ENCODE measurements around the gene CNTD1.
"Not testable (repeated sequence)": the region's sequence is repeated elsewhere in the genome, so short reads cannot be mapped to it uniquely, and the experiment has no call there.

The CNTD1 gene

DNA sequence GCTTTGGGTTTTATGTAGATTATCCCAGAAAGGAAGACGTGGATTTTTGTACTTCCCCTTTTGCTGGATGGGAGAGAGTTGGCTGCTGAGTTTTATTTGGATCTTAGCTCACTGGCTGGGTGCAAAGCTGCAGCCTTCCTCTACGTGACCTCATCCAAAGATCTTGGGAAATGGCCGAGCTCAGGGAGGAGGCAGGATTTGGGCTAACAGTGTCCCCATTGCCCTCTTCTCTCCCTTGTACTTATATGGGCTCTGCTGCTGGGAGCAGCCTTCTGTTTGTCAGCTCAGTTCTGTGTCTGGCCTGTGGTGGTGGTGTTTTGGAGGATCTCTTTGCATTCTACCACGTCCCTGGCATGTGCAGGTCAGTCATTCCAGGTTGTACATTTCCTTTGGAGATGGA lies 54.3 kb downstream of the CNTD1 start:
- H3K4me3 ChIP-seq (ENCODE audit: low read depth, low read length) = no peak overlapping the region
- TF ChIP-seq, protein P1, sequence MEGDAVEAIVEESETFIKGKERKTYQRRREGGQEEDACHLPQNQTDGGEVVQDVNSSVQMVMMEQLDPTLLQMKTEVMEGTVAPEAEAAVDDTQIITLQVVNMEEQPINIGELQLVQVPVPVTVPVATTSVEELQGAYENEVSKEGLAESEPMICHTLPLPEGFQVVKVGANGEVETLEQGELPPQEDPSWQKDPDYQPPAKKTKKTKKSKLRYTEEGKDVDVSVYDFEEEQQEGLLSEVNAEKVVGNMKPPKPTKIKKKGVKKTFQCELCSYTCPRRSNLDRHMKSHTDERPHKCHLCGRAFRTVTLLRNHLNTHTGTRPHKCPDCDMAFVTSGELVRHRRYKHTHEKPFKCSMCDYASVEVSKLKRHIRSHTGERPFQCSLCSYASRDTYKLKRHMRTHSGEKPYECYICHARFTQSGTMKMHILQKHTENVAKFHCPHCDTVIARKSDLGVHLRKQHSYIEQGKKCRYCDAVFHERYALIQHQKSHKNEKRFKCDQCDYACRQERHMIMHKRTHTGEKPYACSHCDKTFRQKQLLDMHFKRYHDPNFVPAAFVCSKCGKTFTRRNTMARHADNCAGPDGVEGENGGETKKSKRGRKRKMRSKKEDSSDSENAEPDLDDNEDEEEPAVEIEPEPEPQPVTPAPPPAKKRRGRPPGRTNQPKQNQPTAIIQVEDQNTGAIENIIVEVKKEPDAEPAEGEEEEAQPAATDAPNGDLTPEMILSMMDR (IDR thresholded peaks at IDR 0.05; ENCODE audit: low read depth, low read length, missing control alignments) = no peak
- DNase-seq (ENCODE audit: low read depth) = no peak

DNA sequence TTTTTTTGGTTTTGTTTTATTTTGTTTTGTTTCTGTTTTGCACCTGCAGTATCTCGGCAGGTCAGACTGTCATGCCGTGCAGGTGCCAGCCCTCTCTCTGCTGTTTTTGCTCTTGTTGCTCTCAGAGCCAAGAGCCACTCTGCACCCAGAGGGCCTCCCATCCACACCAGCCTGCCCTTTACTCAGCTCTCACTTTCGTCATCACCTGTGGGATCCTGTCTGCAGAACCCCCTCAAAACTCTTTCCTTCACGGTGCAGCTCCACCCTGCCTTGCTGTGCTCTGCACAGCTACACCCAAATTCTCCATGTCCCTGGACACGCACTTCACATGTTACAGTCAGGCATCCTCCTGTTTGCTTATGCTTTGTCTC lies 54.9 kb downstream of the CNTD1 start:
- H3K4me3 ChIP-seq (ENCODE audit: low read depth, low read length) = no peak overlapping the region
- DNase-seq (ENCODE audit: low read depth) = no peak
- TF ChIP-seq, protein P1 (IDR thresholded peaks at IDR 0.05; ENCODE audit: low read depth, low read length, missing control alignments) = no peak

DNA sequence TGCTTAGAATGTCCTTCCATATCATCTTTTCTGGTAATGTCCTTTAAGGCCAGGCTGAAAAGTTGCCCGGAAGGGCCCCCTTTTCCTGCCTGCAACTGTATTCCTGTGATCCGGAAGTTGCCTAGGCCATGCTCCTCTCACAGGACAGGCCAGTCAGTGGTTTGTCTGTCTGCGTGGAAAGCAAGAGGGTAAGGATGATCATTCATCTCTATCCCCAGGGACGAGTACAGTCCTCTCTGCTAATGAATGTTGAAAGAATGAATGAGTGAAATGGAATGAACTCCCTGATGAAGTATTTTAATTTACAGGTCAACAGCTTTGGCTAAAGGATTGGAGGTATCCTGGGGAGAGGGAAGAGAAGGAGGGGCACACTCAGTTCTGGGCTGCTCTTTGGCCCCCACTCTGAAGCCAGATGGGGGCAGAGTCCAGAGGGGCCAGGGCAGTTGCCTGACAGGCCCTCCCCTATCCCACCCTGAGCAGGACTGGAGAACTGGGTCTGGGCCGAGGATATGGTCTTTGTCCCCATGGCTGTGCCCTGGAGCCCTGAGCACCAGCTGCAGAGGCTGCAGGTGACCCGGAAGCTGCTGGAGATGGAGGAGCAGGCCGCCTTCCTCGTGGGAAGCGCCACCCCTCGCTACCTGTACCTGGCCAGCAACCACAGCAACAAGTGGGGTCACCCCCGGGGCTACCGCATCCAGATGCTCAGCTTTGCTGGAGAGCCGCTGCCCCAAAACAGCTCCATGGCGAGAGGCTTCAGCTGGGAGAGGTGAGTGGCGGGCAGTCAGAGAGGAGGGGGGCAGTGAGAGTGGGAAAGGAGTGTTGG lies 55.5 kb downstream of the CNTD1 start:
- TF ChIP-seq, protein P1 (IDR thresholded peaks at IDR 0.05; ENCODE audit: low read depth, low read length, missing control alignments) = no peak
- DNase-seq (ENCODE audit: low read depth) = no peak
- no peak overlapping the region for H3K4me3 ChIP-seq (ENCODE audit: low read depth, low read length)

DNA sequence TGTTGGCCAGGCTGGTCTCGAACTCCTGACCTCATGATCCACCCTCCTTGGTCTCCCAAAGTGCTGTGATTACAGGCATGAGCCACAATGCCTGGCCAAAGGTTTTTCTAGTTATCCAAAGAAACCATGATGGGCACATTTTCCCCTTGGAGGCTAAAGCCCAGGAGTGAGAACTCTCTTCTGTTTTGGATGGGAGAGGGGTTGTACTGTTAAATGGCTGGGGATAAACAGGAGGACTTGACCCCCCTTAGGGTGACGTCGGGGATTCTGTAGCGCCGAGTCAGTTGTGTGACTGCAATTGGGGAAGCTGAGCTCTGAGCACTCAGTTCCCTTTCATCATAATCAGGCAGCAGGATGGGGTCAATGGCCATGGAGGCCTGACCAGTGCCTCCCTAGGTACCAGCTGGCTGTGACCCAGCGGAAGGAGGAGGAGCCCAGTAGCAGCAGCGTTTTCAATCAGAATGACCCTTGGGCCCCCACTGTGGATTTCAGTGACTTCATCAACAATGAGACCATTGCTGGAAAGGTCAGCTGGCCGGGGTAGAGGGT lies 56.5 kb downstream of the CNTD1 start:
- TF ChIP-seq, protein P1 (IDR thresholded peaks at IDR 0.05; ENCODE audit: low read depth, low read length, missing control alignments) = no peak
- H3K4me3 ChIP-seq (ENCODE audit: low read depth, low read length) = no peak overlapping the region
- no peak for DNase-seq (ENCODE audit: low read depth)

DNA sequence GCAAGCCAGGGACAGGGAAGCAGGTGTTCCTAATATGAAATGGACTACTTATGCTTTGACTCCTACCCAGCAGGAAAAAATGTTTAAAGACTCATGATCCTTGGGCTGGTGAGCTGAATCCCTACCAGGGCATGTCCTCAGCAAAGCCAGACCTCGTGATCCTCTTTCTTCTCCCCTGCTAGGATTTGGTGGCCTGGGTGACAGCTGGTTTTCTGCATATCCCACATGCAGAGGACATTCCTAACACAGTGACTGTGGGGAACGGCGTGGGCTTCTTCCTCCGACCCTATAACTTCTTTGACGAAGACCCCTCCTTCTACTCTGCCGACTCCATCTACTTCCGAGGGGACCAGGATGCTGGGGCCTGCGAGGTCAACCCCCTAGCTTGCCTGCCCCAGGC lies 57.4 kb downstream of the CNTD1 start:
- not testable (repeated sequence) for H3K4me3 ChIP-seq (ENCODE audit: low read depth, low read length); DNase-seq (ENCODE audit: low read depth)

DNA sequence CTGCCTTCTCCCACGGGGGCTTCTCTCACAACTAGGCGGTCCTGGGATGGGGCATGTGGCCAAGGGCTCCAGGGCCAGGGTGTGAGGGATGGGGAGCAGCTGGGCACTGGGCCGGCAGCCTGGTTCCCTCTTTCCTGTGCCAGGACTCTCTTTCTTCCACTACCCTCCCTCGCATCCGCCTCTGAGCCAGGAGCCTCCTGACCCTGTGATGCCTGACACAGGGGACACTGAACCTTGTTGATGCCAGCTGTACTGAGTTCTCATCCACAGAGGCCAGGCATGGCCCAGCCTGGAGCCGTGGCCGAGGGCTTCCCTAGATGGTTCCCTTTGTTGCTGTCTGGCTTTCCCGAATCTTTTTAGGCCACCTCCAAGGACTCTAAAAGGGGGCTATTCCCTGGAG lies 57.9 kb downstream of the CNTD1 start:
- not testable (repeated sequence) for DNase-seq (ENCODE audit: low read depth); H3K4me3 ChIP-seq (ENCODE audit: low read depth, low read length)

DNA sequence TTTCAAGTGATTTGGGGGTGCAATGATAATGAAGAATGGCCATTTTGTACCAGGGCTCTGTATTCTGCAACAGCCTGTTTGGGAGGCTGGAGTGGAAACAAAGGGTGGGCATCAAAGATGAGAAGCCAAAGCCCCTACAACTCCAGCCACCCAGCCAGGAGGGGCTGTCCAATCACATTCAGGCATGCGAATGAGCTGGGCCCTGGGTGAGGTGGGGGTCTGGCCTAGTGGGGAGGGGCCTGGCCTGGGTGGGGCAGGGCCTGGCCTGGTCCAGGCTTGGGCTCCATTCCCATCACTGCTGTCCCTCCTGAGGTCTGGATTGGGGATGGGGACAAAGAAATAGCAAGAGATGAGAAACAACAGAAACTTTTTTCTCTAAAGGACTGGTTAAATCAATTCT lies 58.7 kb downstream of the CNTD1 start:
- TF ChIP-seq, protein P1 (IDR thresholded peaks at IDR 0.05; ENCODE audit: low read depth, low read length, missing control alignments) = no peak
- no peak overlapping the region for H3K4me3 ChIP-seq (ENCODE audit: low read depth, low read length)
- DNase-seq (ENCODE audit: low read depth) = no peak
